GM12891 (cell line): ENCODE data around the gene TRAPPC10.

Experiments used
- DNase-seq: peaks from one replicate; pipeline ENCODE4 v3.0.0; 2011; ENCODE audit warnings: low spot score; ENCODE audit not compliant: insufficient read length
- FAIRE-seq: peaks from 2 replicates; lab custom pipeline; 2011; peaks lifted over from hg19 to GRCh38; lab: Jason Lieb, UNC
- PAX5 ChIP-seq: IDR thresholded peaks from 2 replicates; pipeline ENCODE4 v1.6.1; 2011; ENCODE audit warnings: low read length, moderate library complexity, mild to moderate bottlenecking; ENCODE audit not compliant: insufficient read depth, severe bottlenecking
- POLR2A ChIP-seq: IDR thresholded peaks from 2 replicates; pipeline ENCODE4 v1.6.1; 2011; ENCODE audit warnings: low read depth, low read length, control low read depth
- POLR2AphosphoS5 ChIP-seq: IDR thresholded peaks from 2 replicates; pipeline ENCODE4 v1.6.1; 2011; ENCODE audit warnings: low read depth, low read length, control low read depth
- POU2F2 ChIP-seq: IDR thresholded peaks from 2 replicates; pipeline ENCODE4 v1.6.1; 2011; ENCODE audit warnings: low read depth, mild to moderate bottlenecking, control low read depth, low read length, moderate library complexity
- SPI1 ChIP-seq: IDR thresholded peaks from 2 replicates; pipeline ENCODE4 v1.6.1; 2011; ENCODE audit warnings: low read depth, low read length, control low read depth
- TAF1 ChIP-seq: IDR thresholded peaks from 2 replicates; pipeline ENCODE4 v1.6.1; 2011; ENCODE audit warnings: low read depth, low read length, control low read depth

The TRAPPC10 gene

GRCh38 chr21:44057960-44058651, 46.0 kb downstream of the TRAPPC10 start:
- no peak for FAIRE-seq
- DNase-seq = no peak
- TF ChIP-seq POLR2AphosphoS5 (peak; percentile 38; the same call in 1 of the 2 replicates), TAF1 (no peak), POLR2A (0 out of 2 replicates have a peak, but pooled peaks have one; percentile 5)

GRCh38 chr21:44058652-44058964, 46.5 kb downstream of the TRAPPC10 start:
- FAIRE-seq (no peak), DNase-seq (no peak)
- TF ChIP-seq POU2F2 (no peak), POLR2A (no peak), POLR2AphosphoS5 (no peak), TAF1 (no peak), SPI1 (no peak), PAX5 (no peak)

- no peak for TF ChIP-seq SPI1
- TF ChIP-seq POLR2AphosphoS5 = no peak
- no peak for TF ChIP-seq POLR2A
- no peak for TF ChIP-seq PAX5
- TF ChIP-seq TAF1 = no peak
- no peak for TF ChIP-seq POU2F2
- DNase-seq = no peak
- no peak for FAIRE-seq
Measured at GRCh38 chr21:44058981-44059380, 46.9 kb downstream of the TRAPPC10 start.

GRCh38 chr21:44059710-44060109, 47.6 kb downstream of the TRAPPC10 start:
- no peak for DNase-seq
- no peak for TF ChIP-seq PAX5
- no peak for TF ChIP-seq POLR2A
- no peak for TF ChIP-seq POU2F2
- no peak for TF ChIP-seq POLR2AphosphoS5
- TF ChIP-seq SPI1 = no peak
- no peak for TF ChIP-seq TAF1
- FAIRE-seq = no peak

DNA sequence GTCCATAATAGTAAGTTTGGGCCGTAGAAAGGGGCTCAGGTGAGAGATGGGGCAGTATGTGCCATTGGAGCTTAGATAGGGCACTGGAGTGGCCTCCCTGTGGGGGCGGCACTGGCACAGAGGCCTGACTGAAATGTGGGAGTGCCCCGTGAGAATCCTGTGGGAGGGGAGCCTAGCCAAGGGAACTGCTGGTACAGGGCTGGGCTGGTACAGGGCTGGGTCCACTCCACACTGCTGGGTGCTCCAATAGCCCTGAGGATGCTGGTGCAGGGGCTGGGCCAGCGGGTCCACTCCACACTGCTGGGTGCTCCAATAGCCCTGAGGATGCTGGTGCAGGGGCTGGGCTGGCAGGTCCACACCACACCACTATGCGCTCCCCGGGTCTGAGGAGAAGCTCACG, 50.3 kb downstream of the TRAPPC10 start:
- FAIRE-seq (no peak), DNase-seq (no peak)
- no peak for TF ChIP-seq PAX5

- TF ChIP-seq SPI1 (no peak), PAX5 (no peak), POLR2AphosphoS5 (no peak), POLR2A (no peak), POU2F2 (no peak), TAF1 (no peak)
- FAIRE-seq (no peak), DNase-seq (no peak)
Measured at GRCh38 chr21:44063151-44063912, 51.2 kb downstream of the TRAPPC10 start.

DNA sequence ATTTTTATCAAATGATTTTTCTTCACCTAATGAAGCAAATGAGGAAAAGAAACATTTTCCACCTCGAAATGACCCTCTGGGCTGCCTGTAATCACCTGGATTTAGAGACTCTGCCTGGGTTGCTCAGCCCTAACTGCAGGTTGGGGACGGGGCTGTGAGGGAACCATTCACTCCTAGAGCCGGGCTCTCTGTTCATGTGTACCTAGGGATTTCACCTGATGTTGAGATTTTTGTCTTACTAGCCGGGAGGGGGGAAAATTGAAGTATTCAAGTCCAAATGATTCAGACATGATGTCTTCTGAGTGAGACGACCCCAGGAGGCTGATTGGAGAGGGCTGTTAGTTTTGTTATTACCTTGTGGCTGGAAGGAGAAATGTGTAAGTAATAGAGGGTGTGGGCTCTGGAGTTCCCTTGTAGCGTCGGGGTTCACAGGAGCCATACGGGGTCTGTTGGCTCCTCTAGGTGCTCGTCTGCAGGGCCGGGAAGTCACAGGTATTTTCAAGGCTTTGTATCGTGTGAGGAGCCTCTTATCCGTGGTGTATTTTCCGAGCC, 52.8 kb downstream of the TRAPPC10 start:
- DNase-seq = no peak
- FAIRE-seq = no peak
- TF ChIP-seq SPI1 (no peak), PAX5 (no peak)

- FAIRE-seq = no peak
- no peak for DNase-seq
- TF ChIP-seq POLR2AphosphoS5 (no peak), SPI1 (no peak), TAF1 (no peak), POLR2A (no peak)
Measured at GRCh38 chr21:44065428-44065827, 53.3 kb downstream of the TRAPPC10 start.

GRCh38 chr21:44066116-44066515, 54.0 kb downstream of the TRAPPC10 start:
- FAIRE-seq (no peak), DNase-seq (no peak)
- TF ChIP-seq PAX5 (no peak), POLR2AphosphoS5 (no peak), SPI1 (no peak), POLR2A (no peak), TAF1 (no peak), POU2F2 (no peak)
